ENCODE results near the gene CHN2. TPM values are rescaled to one million over a fixed set of nuclear protein-coding genes. Genes with fewer than 3 reads are reported as not detected.

CHN2 gene
- total RNA-seq, 1 experiment from 2014 or later = 2.1 TPM

DNA sequence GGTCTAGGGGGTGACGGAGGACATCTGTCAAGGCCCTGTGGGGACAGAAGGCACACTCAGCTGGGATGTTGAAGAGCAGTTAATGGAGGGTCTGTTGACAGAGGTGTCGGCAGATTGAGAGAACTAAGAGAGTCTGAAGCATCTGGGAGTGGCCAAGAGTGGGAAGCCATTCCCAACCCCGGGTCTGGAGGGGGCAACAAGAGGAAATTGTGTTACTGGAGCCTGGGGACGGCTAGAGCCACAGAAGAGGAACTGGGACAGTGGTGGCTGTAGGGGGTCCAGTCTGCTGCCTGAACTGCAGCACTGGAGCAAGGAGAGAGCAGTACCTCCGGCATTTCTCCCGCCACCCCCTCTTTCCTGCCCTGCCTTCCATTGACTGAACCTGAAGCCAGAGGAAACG, 136.6 kb downstream of the CHN2 start:
- Histone ChIP-seq H3K9ac (ENCODE audit: low read length) (no peak overlapping the region), H3K4me1 (ENCODE audit: control insufficient read depth in 1 of 2, insufficient read depth in 2 of 2, low read length in 2 of 2) (no peaks in the 10 kb centered on the region), H3K27me3 (ENCODE audit: insufficient read depth, low read length) (peaks cover 5% of the 10 kb centered on the region; the same call in 1 of the 2 replicates), H3K79me2 (ENCODE audit: insufficient read depth, low read length) (no peaks in the 10 kb centered on the region), H3K9me3 (ENCODE audit: control insufficient read depth in 1 of 2, insufficient read depth in 1 of 2, low read depth in 1 of 2, low read length in 2 of 2) (no peaks in the 10 kb centered on the region), H3K27ac (ENCODE audit: low read depth, low read length) (no peak overlapping the region), H3K4me3 (replicated peaks in 1 of 2; ENCODE audit: low read depth in 1 of 2, low read length in 2 of 2) (no peak overlapping the region), H3K36me3 (ENCODE audit: control insufficient read depth in 1 of 2, insufficient read depth in 2 of 2, low read length in 2 of 2) (no peaks in the 10 kb centered on the region), H4K20me1 (ENCODE audit: insufficient read depth) (no peaks in the 10 kb centered on the region), H3K4me2 (ENCODE audit: low read length) (no peak overlapping the region), H2AFZ (ENCODE audit: low read depth, low read length, poor library complexity, severe bottlenecking) (no peak overlapping the region), H3K9me2 (ENCODE audit: insufficient read depth) (no peaks in the 10 kb centered on the region)
- ChIA-PET CTCF (no interaction called here), POLR2A (no interaction called here), RAD21 (ENCODE audit: low non-redundant PET in 1 of 2, low total read pairs in 2 of 2, uncharacterized antibody in 2 of 2, unreplicated experiment in 2 of 2) (no interaction called here)
- DNase-seq (ENCODE audit: low read depth, low spot score) = no peak
- intact Hi-C loops (cut with micrococcal nuclease) = no loop called here
- ATAC-seq = no peak
- TF ChIP-seq YY1 (IDR thresholded peaks at IDR 0.05; ENCODE audit: extremely low read depth, insufficient replicate concordance, low read depth, low read length) (no peak), TCF7L2 (IDR thresholded peaks at IDR 0.05; ENCODE audit: borderline replicate concordance, extremely low read depth, insufficient read depth, insufficient read length) (no peak), RAD21 (IDR thresholded peaks at IDR 0.05; ENCODE audit: low read depth) (no peak), EZH2 (IDR thresholded peaks at IDR 0.05) (no peak), JUND (IDR thresholded peaks at IDR 0.05) (no peak), CBX3 (IDR thresholded peaks at IDR 0.05; ENCODE audit: low read depth) (no peak), EZH2phosphoT487 (IDR thresholded peaks at IDR 0.05; ENCODE audit: borderline replicate concordance) (no peak), CEBPB (IDR thresholded peaks at IDR 0.05; ENCODE audit: low read depth) (no peak), POLR2A (IDR thresholded peaks at IDR 0.05; ENCODE audit: borderline replicate concordance, extremely low read depth, insufficient read depth, insufficient read length) (no peak), SP1 (IDR thresholded peaks at IDR 0.05; ENCODE audit: low read depth) (no peak), ZNF274 (IDR thresholded peaks at IDR 0.05; ENCODE audit: low read depth, low read length) (no peak), SIN3A (IDR thresholded peaks at IDR 0.05; ENCODE audit: low read depth) (no peak), SRF (IDR thresholded peaks at IDR 0.05; ENCODE audit: low read depth) (no peak), ZFX (IDR thresholded peaks at IDR 0.05) (no peak)
- TF ChIP-seq, protein P1, sequence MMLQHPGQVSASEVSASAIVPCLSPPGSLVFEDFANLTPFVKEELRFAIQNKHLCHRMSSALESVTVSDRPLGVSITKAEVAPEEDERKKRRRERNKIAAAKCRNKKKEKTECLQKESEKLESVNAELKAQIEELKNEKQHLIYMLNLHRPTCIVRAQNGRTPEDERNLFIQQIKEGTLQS (IDR thresholded peaks at IDR 0.05) = no peak
- BruUV-seq (replicated peaks) = no TSS peak

All from HCT116 (cell line).